HG03045 (cell line): ENCODE measurements around the gene HABP2.

Experiments used
- ATAC-seq: cut with Tn5 transposase; IDR thresholded peaks from one replicate; pipeline ENCODE4 v1.9.1; 2021; ENCODE audit warnings: mild to moderate bottlenecking, moderate library complexity; ENCODE audit not compliant: unreplicated experiment

HABP2 gene

GRCh38 chr10:113625461-113626186 is 72.8 kb downstream of the HABP2 start:
- ATAC-seq = no peak

GRCh38 chr10:113626809-113627355 is 74.0 kb downstream of the HABP2 start:
- no peak for ATAC-seq

- no peak for ATAC-seq
Observed at GRCh38 chr10:113627836-113628235, 75.0 kb downstream of the HABP2 start.

- ATAC-seq = no peak
Observed at GRCh38 chr10:113628607-113629153, 75.8 kb downstream of the HABP2 start.

GRCh38 chr10:113630929-113631533 is 78.2 kb downstream of the HABP2 start:
- no peak for ATAC-seq

GRCh38 chr10:113631684-113632367 is 79.0 kb downstream of the HABP2 start:
- ATAC-seq = no peak
